Vagina (tissue), 2 donors: ENCODE measurements around the gene ZNF512. TPM values are rescaled to one million over a fixed set of nuclear protein-coding genes. Genes with fewer than 3 reads are reported as not detected.
"Not testable (repeated sequence)": the region's sequence is repeated elsewhere in the genome, so short reads cannot be mapped to it uniquely, and the experiment has no call there.

Experiments
- DNase-seq, 2 donors: peaks; one replicate each; pipeline ENCODE4 v3.0.0-alpha.2; 2017; ENCODE audit errors: extremely low spot score in 2 of 2
- H3K27ac ChIP-seq: fragments of 200-600 bp; sonication (generic); one replicate; pipeline ENCODE4 v1.5.1; 2019
- H3K27me3 ChIP-seq: fragments of 200-600 bp; sonication (generic); one replicate; pipeline ENCODE4 v1.5.1; 2019
- H3K36me3 ChIP-seq, 2 donors: fragments of 200-600 bp; sonication (generic); one replicate each; pipeline ENCODE4 v1.5.1; 2017 to 2019
- H3K4me1 ChIP-seq: fragments of 200-600 bp; sonication (generic); one replicate; pipeline ENCODE4 v1.5.1; 2019
- H3K4me3 ChIP-seq, 2 donors: fragments of 200-600 bp; sonication (generic); 1 replicate in 1 of 2; 2 replicates in 1 of 2; pipeline ENCODE4 v1.5.1; 2016 to 2019
- H3K9me3 ChIP-seq: fragments of 200-600 bp; sonication (generic); one replicate; pipeline ENCODE4 v1.5.1; 2019
- CTCF ChIP-seq, 3 experiments: fragments of 450-650 bp in 2 of 3; fragments of 200-600 bp in 1 of 3; sonication (generic) in 1 of 3; IDR thresholded peaks; one replicate each; pipeline ENCODE4 v1.5.1; 2017 to 2019; ENCODE audit warnings: antibody characterized with exemption in 3 of 3, mild to moderate bottlenecking in 2 of 3, moderate library complexity in 2 of 3
- POLR2A ChIP-seq, 2 donors: fragments of 450-650 bp; IDR thresholded peaks; one replicate each; pipeline ENCODE4 v1.6.1; 2017; ENCODE audit warnings: antibody characterized with exemption in 2 of 2, mild to moderate bottlenecking in 2 of 2, moderate library complexity in 2 of 2
- POLR2AphosphoS5 ChIP-seq, 2 donors: sonication (generic); formaldehyde crosslinking; IDR thresholded peaks; one replicate each; pipeline ENCODE4 v1.9.0; 2017; ENCODE audit warnings: antibody characterized with exemption in 2 of 2, mild to moderate bottlenecking in 2 of 2, low read depth in 1 of 2; ENCODE audit not compliant: insufficient read depth in 1 of 2
- intact Hi-C: fragments of 100-400 bp; cut with DNase I; formaldehyde crosslinking; loops from one replicate; pipeline ENCODE4 v1.15.1; 2023
- total RNA-seq: library from RNA; depleted of rRNA; stranded (reverse); fragments of >200 nt; gene quantifications from one replicate; pipeline ENCODE4 v1.2.3, GENCODE V29; 2016

ZNF512 gene
- total RNA-seq, 1 donor from 2014 or later, result 35.4 TPM

GRCh38 chr2:27627963-27628766, 45.3 kb downstream of the ZNF512 start:
- H3K4me1 ChIP-seq, result peaks cover 26% of the 10 kb centered on the region
- H3K36me3 ChIP-seq, result peaks cover 0 to 20% of the 10 kb centered on the region in 2 donors
- TF ChIP-seq POLR2AphosphoS5 (IDR thresholded peaks at IDR 0.05; ENCODE audit: insufficient read depth in 1 of 2, low read depth in 1 of 2) (peak in 1 of 2 donors; percentile 37), POLR2A (IDR thresholded peaks at IDR 0.05) (no peak)
- H3K9me3 ChIP-seq, result no peaks in the 10 kb centered on the region
- no peaks in the 10 kb centered on the region for H3K27me3 ChIP-seq
- H3K27ac ChIP-seq, result peak overlapping the region; percentile 89
- H3K4me3 ChIP-seq, result peak overlapping the region; percentile 74 to 84
- no peak for DNase-seq
- intact Hi-C loops, result loop anchor here (5.0 kb wide), 1 partner anchor 136 kb away; no protein-coding TSS in a partner anchor

- Histone ChIP-seq H3K27ac (peak within 1 kb of the TSS; percentile 89), H3K9me3 (no peaks in the 10 kb centered on the region), H3K36me3 (peaks cover 0 to 18% of the 10 kb centered on the region in 2 donors), H3K4me1 (peaks cover 26% of the 10 kb centered on the region), H3K4me3 (peak within 1 kb of the TSS; percentile 74 to 84), H3K27me3 (no peaks in the 10 kb centered on the region)
- intact Hi-C loops, result loop anchor here (5.0 kb wide), 1 partner anchor 137 kb away; no protein-coding TSS in a partner anchor
- peak; percentile 82 to 84 for TF ChIP-seq POLR2AphosphoS5 (IDR thresholded peaks at IDR 0.05; ENCODE audit: insufficient read depth in 1 of 2, low read depth in 1 of 2)
- no peak for TF ChIP-seq CTCF (IDR thresholded peaks at IDR 0.05)
- peak in 1 of 2 donors; percentile 39 for TF ChIP-seq POLR2A (IDR thresholded peaks at IDR 0.05)
- DNase-seq, result peak in 1 of 2 donors; percentile 92
These were observed 46.2 kb downstream of the ZNF512 start, which contains the start of the genes CCDC121 and GPN1 for GRCh38 chr2:27628767-27629709. TSS of gene CCDC121 (minus strand) at chr2:27629012. CDS start at chr2:27627799, 1,213 bp downstream. TSS of gene GPN1 (plus strand) at chr2:27629050. CDS start at chr2:27629059, 9 bp downstream.

- intact Hi-C loops, H3K9me3 ChIP-seq, H3K27ac ChIP-seq, H3K27me3 ChIP-seq, DNase-seq, H3K4me3 ChIP-seq: not testable (repeated sequence)
- H3K4me1 ChIP-seq, result peaks cover 26% of the 10 kb centered on the region
- peaks cover 0 to 29% of the 10 kb centered on the region in 2 donors for H3K36me3 ChIP-seq
These were observed 47.4 kb downstream of the ZNF512 start for GRCh38 chr2:27630257-27630656.

DNA sequence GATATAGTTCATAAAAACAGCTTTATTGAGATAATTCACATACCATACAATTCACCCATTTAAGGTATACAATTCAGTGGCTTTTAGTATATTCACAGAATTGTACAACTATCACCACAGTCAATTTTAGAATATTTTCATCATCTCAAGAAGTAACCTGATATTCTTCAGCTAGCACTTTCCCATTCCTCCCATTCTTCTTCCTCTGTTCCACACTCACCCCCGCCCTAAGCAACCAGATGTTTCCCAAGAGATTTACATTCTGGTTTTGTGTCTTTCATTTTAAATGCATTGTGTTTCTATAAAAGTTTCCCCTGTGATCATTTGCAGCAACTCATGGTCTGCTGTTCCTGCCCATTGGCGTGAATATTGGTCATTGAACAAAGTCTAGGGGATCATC, 51.4 kb downstream of the ZNF512 start:
- Histone ChIP-seq H3K27me3 (no peaks in the 10 kb centered on the region), H3K27ac (no peak overlapping the region), H3K9me3 (no peaks in the 10 kb centered on the region), H3K36me3 (peaks cover 8 to 63% of the 10 kb centered on the region in 2 donors), H3K4me3 (no peak overlapping the region), H3K4me1 (peaks cover 17% of the 10 kb centered on the region)
- intact Hi-C loops, result no loop called here
- no peak for TF ChIP-seq POLR2AphosphoS5 (IDR thresholded peaks at IDR 0.05; ENCODE audit: insufficient read depth in 1 of 2, low read depth in 1 of 2)
- TF ChIP-seq POLR2A (IDR thresholded peaks at IDR 0.05), result no peak
- TF ChIP-seq CTCF (IDR thresholded peaks at IDR 0.05), result no peak
- no peak for DNase-seq

DNA sequence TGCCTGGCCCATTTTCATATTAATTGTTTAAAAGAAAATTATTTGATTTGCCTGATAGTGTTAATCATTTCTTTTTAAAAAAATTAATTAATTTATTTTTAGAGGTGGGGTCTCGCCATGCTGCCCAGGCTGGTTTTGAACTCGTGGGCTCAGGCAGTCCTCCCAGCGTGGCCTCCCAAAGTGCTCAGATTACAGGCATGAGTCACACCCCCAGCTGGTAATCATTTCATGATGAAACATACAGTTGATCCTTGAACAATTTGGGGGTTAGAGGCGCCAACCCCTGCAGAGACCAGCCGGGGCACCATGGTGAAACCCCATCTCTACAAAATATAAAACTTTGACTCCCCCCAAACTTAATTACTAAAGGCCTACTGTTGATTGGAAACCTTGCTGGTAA, 53.9 kb downstream of the ZNF512 start:
- H3K4me1 ChIP-seq, result no peaks in the 10 kb centered on the region
- intact Hi-C loops, result no loop called here
- no peak overlapping the region for H3K27ac ChIP-seq
- no peak for TF ChIP-seq POLR2AphosphoS5 (IDR thresholded peaks at IDR 0.05; ENCODE audit: insufficient read depth in 1 of 2, low read depth in 1 of 2)
- TF ChIP-seq POLR2A (IDR thresholded peaks at IDR 0.05), result no peak
- no peak for TF ChIP-seq CTCF (IDR thresholded peaks at IDR 0.05)
- peaks cover 8 to 85% of the 10 kb centered on the region in 2 donors for H3K36me3 ChIP-seq
- no peak overlapping the region for H3K4me3 ChIP-seq
- H3K9me3 ChIP-seq, result no peaks in the 10 kb centered on the region
- DNase-seq, result no peak
- no peaks in the 10 kb centered on the region for H3K27me3 ChIP-seq
